Mesothelial cell of epicardium (in vitro differentiated cells): ENCODE data around the gene JAG2. TPM values are rescaled to one million over a fixed set of nuclear protein-coding genes. Genes with fewer than 3 reads are reported as not detected.

ENCODE experiments used
- DNase-seq, 2 experiments: peaks; one replicate each; pipeline ENCODE4 v3.0.0; 2021; ENCODE audit warnings: low spot score in 2 of 2; ENCODE audit not compliant: unreplicated experiment in 2 of 2
- H3K27ac Mint-ChIP-seq: 2 replicates; pipeline ENCODE4 v1.8.0; 2021; ENCODE audit warnings: mixed read lengths
- H3K27me3 Mint-ChIP-seq: 2 replicates; pipeline ENCODE4 v1.8.0; 2021; ENCODE audit warnings: low read depth, mixed read lengths
- H3K36me3 Mint-ChIP-seq: 2 replicates; pipeline ENCODE4 v1.8.0; 2021; ENCODE audit warnings: mixed read lengths
- H3K4me1 Mint-ChIP-seq: 2 replicates; pipeline ENCODE4 v1.8.0; 2021; ENCODE audit warnings: mixed read lengths
- H3K4me3 Mint-ChIP-seq: 2 replicates; pipeline ENCODE4 v1.8.0; 2021; ENCODE audit warnings: mild to moderate bottlenecking, moderate library complexity, mixed read lengths
- H3K9me3 Mint-ChIP-seq: 2 replicates; pipeline ENCODE4 v1.8.0; 2021; ENCODE audit warnings: mixed read lengths
- total RNA-seq: library from RNA; stranded (reverse); gene quantifications from 3 replicates; pipeline ENCODE4 v1.2.1, GENCODE V29; 2021
- TF ChIP-seq, protein P1 (sequence below): fragments of 200-600 bp; sonication (generic); IDR thresholded peaks from one replicate; pipeline ENCODE4 v1.5.0; 2021; ENCODE audit warnings: antibody characterized with exemption; ENCODE audit not compliant: unreplicated experiment

Gene JAG2
- total RNA-seq, 1 donor from 2014 or later: 38.9 TPM

GRCh38 chr14:105142651-105143450 lies 25.7 kb downstream of the JAG2 start:
- TF ChIP-seq, protein P1, sequence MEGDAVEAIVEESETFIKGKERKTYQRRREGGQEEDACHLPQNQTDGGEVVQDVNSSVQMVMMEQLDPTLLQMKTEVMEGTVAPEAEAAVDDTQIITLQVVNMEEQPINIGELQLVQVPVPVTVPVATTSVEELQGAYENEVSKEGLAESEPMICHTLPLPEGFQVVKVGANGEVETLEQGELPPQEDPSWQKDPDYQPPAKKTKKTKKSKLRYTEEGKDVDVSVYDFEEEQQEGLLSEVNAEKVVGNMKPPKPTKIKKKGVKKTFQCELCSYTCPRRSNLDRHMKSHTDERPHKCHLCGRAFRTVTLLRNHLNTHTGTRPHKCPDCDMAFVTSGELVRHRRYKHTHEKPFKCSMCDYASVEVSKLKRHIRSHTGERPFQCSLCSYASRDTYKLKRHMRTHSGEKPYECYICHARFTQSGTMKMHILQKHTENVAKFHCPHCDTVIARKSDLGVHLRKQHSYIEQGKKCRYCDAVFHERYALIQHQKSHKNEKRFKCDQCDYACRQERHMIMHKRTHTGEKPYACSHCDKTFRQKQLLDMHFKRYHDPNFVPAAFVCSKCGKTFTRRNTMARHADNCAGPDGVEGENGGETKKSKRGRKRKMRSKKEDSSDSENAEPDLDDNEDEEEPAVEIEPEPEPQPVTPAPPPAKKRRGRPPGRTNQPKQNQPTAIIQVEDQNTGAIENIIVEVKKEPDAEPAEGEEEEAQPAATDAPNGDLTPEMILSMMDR: no peak
- Mint-ChIP-seq H3K27me3 (no peaks in the 10 kb centered on the region), H3K9me3 (peaks cover 4% of the 10 kb centered on the region), H3K27ac (no peak overlapping the region), H3K4me3 (no peak overlapping the region), H3K36me3 (peaks cover 17% of the 10 kb centered on the region), H3K4me1 (no peaks in the 10 kb centered on the region)
- DNase-seq: peak in 1 of 2 experiments; percentile 17

DNA sequence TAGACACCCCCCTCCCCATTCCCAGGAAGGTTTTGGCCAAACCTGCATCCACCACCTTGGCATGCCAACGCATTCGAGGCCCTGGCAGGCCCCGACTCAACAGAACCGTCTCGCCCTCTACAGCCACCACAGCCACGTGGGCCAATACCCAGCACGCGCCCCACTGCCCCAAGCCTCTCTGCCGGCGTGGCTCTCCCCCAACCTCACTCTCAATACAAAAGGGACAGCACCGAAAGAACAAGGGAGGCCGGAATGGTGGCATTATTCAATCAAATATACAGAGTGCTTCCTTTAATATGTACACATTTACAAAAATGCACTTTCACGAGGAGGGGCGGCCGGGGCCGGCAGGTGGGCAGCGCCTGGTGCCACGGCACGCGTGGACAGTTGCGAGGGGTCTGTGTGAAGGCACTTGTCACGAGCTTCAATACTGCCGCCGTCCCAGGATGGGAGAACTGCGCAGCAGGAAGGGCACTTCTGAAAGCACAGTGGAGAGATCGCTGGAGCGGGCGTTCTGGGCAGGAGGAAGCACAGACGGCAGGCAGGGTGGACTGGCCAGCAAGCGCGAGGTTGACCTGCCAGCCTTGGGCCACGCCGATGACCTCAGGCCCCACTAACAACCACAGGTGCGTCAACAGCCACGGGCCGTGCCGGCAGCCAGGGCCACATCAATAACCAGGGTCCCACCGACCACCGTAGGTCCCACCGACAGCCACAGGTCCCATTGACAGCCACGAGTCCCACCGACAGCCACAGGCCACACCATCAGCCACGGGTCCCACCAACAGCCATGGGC lies 26.9 kb downstream of the JAG2 start:
- H3K36me3 Mint-ChIP-seq: peaks cover 17% of the 10 kb centered on the region
- no peak overlapping the region for H3K4me3 Mint-ChIP-seq
- peaks cover 4% of the 10 kb centered on the region for H3K9me3 Mint-ChIP-seq
- no peaks in the 10 kb centered on the region for H3K27me3 Mint-ChIP-seq
- no peak for DNase-seq
- no peak overlapping the region for H3K27ac Mint-ChIP-seq
- TF ChIP-seq, protein P1: no peak
- no peaks in the 10 kb centered on the region for H3K4me1 Mint-ChIP-seq

DNA sequence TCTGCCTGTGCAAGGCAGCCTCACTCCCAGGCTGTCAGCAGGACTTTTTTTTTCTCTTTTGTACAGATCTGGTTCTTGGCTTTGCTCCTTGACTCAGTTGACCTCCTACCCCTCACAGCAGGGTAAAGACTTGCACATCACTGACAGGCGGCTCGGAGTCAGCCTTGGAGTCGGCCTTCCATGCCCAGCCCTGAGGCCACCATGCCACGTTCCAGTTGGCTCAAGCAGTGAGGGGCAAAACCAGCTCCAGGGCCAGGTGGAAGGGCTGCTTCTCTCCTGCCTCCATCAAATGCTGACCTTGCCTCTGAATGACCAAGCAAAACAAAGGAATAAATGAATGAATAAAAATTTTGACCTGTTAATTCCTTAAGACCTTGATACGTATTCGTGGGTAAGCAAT lies 27.6 kb downstream of the JAG2 start:
- Mint-ChIP-seq H3K27me3 (no peaks in the 10 kb centered on the region), H3K27ac (no peak overlapping the region), H3K9me3 (peaks cover 4% of the 10 kb centered on the region), H3K36me3 (peaks cover 17% of the 10 kb centered on the region), H3K4me3 (no peak overlapping the region), H3K4me1 (no peaks in the 10 kb centered on the region)
- DNase-seq: no peak
- TF ChIP-seq, protein P1: no peak

DNA sequence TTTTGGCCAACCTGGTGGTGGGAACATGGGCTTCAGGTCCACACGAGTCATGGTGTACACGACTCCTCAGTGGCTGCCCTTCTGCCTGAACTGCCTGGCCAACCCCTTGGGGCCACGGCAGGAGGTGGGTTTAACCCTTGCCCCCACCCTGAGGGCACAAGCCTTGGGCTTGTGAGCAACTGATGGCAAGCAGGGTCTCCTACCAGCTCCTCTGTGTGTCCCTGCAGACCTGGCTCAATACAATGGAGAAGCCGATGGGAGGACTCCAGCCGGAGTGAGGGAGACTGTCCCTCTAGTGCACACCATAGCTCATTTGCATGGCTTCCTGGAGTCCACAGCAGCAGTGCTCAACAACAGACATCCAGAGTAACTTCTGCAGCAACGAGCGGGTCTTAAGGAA lies 28.0 kb downstream of the JAG2 start:
- Mint-ChIP-seq H3K36me3 (peaks cover 17% of the 10 kb centered on the region), H3K4me1 (no peaks in the 10 kb centered on the region), H3K27me3 (no peaks in the 10 kb centered on the region), H3K4me3 (no peak overlapping the region), H3K27ac (no peak overlapping the region), H3K9me3 (peaks cover 4% of the 10 kb centered on the region)
- DNase-seq: no peak
- TF ChIP-seq, protein P1: no peak

DNA sequence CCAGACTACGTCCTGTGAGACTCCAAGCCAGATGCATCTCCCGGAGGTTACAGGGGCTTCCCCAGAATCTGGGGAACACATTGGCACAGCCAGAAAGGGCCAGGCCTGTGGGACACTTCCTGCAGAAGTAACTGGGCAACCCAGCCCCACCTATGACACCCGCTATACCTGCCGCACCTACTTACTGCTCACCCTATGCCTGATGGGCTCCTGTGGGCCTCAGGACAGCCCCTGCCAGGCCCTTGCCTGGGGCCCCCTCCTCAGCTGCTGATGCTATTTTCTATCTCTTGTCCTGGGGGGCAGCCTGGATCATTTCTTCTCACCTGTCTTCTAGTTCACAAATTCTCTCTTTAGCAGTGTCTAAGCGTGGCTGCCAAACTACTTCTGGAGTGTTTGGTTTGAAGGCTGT lies 28.7 kb downstream of the JAG2 start:
- peaks cover 17% of the 10 kb centered on the region for H3K36me3 Mint-ChIP-seq

More for the DNA sequence above, 28.7 kb downstream of the JAG2 start:
- Mint-ChIP-seq H3K27ac (no peak overlapping the region), H3K27me3 (no peaks in the 10 kb centered on the region), H3K4me3 (no peak overlapping the region), H3K9me3 (peaks cover 4% of the 10 kb centered on the region), H3K4me1 (no peaks in the 10 kb centered on the region)
- DNase-seq: no peak
- TF ChIP-seq, protein P1: no peak
